Mesothelial cell of epicardium (in vitro differentiated cells): ENCODE data around the gene BLTP3A. TPM values are rescaled to one million over a fixed set of nuclear protein-coding genes. Genes with fewer than 3 reads are reported as not detected.
"Not testable (repeated sequence)": the region's sequence is repeated elsewhere in the genome, so short reads cannot be mapped to it uniquely, and the experiment has no call there.

Experiments used
- DNase-seq, 2 experiments: peaks; one replicate each; pipeline ENCODE4 v3.0.0; 2021; ENCODE audit warnings: low spot score in 2 of 2; ENCODE audit not compliant: unreplicated experiment in 2 of 2
- H3K27ac Mint-ChIP-seq: 2 replicates; pipeline ENCODE4 v1.8.0; 2021; ENCODE audit warnings: mixed read lengths
- H3K27me3 Mint-ChIP-seq: 2 replicates; pipeline ENCODE4 v1.8.0; 2021; ENCODE audit warnings: low read depth, mixed read lengths
- H3K36me3 Mint-ChIP-seq: 2 replicates; pipeline ENCODE4 v1.8.0; 2021; ENCODE audit warnings: mixed read lengths
- H3K4me1 Mint-ChIP-seq: 2 replicates; pipeline ENCODE4 v1.8.0; 2021; ENCODE audit warnings: mixed read lengths
- H3K4me3 Mint-ChIP-seq: 2 replicates; pipeline ENCODE4 v1.8.0; 2021; ENCODE audit warnings: mild to moderate bottlenecking, moderate library complexity, mixed read lengths
- H3K9me3 Mint-ChIP-seq: 2 replicates; pipeline ENCODE4 v1.8.0; 2021; ENCODE audit warnings: mixed read lengths
- CTCF ChIP-seq: fragments of 200-600 bp; sonication (generic); IDR thresholded peaks from one replicate; pipeline ENCODE4 v1.5.0; 2021; ENCODE audit warnings: antibody characterized with exemption; ENCODE audit not compliant: unreplicated experiment
- total RNA-seq: library from RNA; stranded (reverse); gene quantifications from 3 replicates; pipeline ENCODE4 v1.2.1, GENCODE V29; 2021

The BLTP3A gene
- total RNA-seq, 1 donor from 2014 or later = 14.6 TPM

GRCh38 chr6:34768148-34768547 lies 23.7 kb upstream of the BLTP3A start:
- H3K27ac Mint-ChIP-seq = no peak overlapping the region
- no peaks in the 10 kb centered on the region for H3K27me3 Mint-ChIP-seq
- TF ChIP-seq CTCF = no peak
- no peak overlapping the region for H3K4me3 Mint-ChIP-seq
- DNase-seq = no peak
- no peaks in the 10 kb centered on the region for H3K9me3 Mint-ChIP-seq
- peaks cover 30% of the 10 kb centered on the region for H3K36me3 Mint-ChIP-seq
- H3K4me1 Mint-ChIP-seq = no peaks in the 10 kb centered on the region

- Mint-ChIP-seq H3K4me1 (no peaks in the 10 kb centered on the region), H3K27me3 (no peaks in the 10 kb centered on the region), H3K27ac (no peak overlapping the region), H3K9me3 (no peaks in the 10 kb centered on the region), H3K36me3 (peaks cover 36% of the 10 kb centered on the region), H3K4me3 (no peak overlapping the region)
- no peak for DNase-seq
- no peak for TF ChIP-seq CTCF
These were observed 20.2 kb upstream of the BLTP3A start for GRCh38 chr6:34771727-34772126.

DNA sequence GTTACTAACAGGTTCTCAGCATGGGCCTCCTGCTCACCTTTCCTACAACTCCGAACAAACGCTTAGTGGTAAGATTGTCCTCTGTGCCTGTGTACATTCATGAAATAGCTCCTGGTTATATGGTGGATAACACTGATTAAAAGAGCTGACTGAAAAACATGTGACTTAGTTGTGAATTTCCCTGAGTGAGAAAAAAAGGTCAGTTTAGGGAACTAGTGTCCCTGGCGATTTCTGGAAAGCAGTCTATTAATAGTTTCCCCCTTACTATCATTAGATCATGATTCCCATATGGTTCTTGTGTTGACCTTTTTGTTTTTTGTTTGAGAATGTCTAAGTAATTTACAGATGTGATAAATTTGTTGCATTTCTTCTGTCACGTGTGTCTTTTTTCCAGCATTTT lies 18.9 kb upstream of the BLTP3A start:
- no peak overlapping the region for H3K27ac Mint-ChIP-seq
- TF ChIP-seq CTCF = no peak
- H3K4me1 Mint-ChIP-seq = no peaks in the 10 kb centered on the region
- no peak for DNase-seq
- H3K4me3 Mint-ChIP-seq = no peak overlapping the region
- H3K27me3 Mint-ChIP-seq = no peaks in the 10 kb centered on the region
- no peaks in the 10 kb centered on the region for H3K9me3 Mint-ChIP-seq
- H3K36me3 Mint-ChIP-seq = peaks cover 31% of the 10 kb centered on the region

DNA sequence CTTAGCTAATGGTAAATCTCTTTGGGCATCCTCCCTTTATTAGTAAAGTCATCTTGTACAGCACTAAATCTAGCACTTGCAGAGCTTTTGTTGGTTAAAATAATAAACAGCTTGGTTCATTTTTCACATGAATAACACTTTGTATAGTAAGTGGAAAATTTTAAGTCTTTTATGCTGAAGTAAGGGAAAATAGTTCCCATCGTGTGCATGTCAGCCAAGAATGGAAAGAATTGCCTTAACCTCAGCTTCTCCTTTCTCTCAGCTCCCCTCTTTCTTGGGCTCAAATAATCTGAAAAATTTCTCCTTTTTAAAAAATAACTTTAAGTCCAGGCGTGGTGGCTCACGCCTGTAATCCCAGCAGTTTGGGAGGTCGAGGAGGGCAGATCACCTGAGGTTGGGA lies 18.0 kb upstream of the BLTP3A start:
- H3K4me1 Mint-ChIP-seq = no peaks in the 10 kb centered on the region
- H3K27ac Mint-ChIP-seq = no peak overlapping the region
- DNase-seq = no peak
- no peak for TF ChIP-seq CTCF
- H3K36me3 Mint-ChIP-seq = peaks cover 37% of the 10 kb centered on the region
- no peak overlapping the region for H3K4me3 Mint-ChIP-seq
- H3K27me3 Mint-ChIP-seq = no peaks in the 10 kb centered on the region
- H3K9me3 Mint-ChIP-seq = no peaks in the 10 kb centered on the region

- Mint-ChIP-seq H3K9me3 (no peaks in the 10 kb centered on the region), H3K4me3 (no peak overlapping the region), H3K4me1 (no peaks in the 10 kb centered on the region), H3K27ac (no peak overlapping the region), H3K27me3 (no peaks in the 10 kb centered on the region), H3K36me3 (peaks cover 40% of the 10 kb centered on the region)
- DNase-seq = no peak
- TF ChIP-seq CTCF = no peak
These were observed 16.9 kb upstream of the BLTP3A start for GRCh38 chr6:34774967-34775366.

- H3K27ac Mint-ChIP-seq, H3K27me3 Mint-ChIP-seq, H3K36me3 Mint-ChIP-seq, H3K4me3 Mint-ChIP-seq, H3K9me3 Mint-ChIP-seq, DNase-seq, H3K4me1 Mint-ChIP-seq: not testable (repeated sequence)
These were observed 6.5 kb upstream of the BLTP3A start for GRCh38 chr6:34785375-34785774.

DNA sequence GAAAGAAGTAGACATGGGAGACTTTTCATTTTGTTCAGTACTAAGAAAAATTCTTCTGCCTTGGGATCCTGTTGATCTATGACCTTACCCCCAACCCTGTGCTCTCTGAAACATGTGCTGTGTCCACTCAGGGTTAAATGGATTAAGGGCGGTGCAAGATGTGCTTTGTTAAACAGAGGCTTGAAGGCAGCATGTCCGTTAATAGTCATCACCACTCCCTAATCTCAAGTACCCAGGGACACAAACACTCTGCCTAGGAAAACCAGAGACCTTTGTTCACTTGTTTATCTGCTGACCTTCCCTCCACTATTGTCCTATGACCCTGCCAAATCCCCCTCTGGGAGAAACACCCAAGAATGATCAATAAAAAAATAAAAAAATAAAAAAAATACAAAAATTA lies 4.7 kb upstream of the BLTP3A start:
- not testable (repeated sequence) for H3K27ac Mint-ChIP-seq, H3K4me3 Mint-ChIP-seq, H3K27me3 Mint-ChIP-seq, DNase-seq, H3K4me1 Mint-ChIP-seq, H3K9me3 Mint-ChIP-seq, H3K36me3 Mint-ChIP-seq
